ENCODE data around the gene PIEZO1.
"Not testable (repeated sequence)": the region's sequence is repeated elsewhere in the genome, so short reads cannot be mapped to it uniquely, and the experiment has no call there.

Gene PIEZO1

GRCh38 chr16:88785106-88785924 is at the start of gene PIEZO1:
Gene PIEZO1 (minus strand): TSS chr16:88785220. CDS start chr16:88784964, 256 bp downstream.
- peak; percentile 84 to 89 for DNase-seq

GRCh38 chr16:88834670-88835069 is 49.6 kb upstream of the PIEZO1 start:
- no peak for DNase-seq

- no peak for DNase-seq
Measured at GRCh38 chr16:88833086-88833485, 48.1 kb upstream of the PIEZO1 start.

- no peak for DNase-seq
Measured at GRCh38 chr16:88831838-88832237, 46.8 kb upstream of the PIEZO1 start.

GRCh38 chr16:88830783-88831182 is 45.8 kb upstream of the PIEZO1 start:
- no peak for DNase-seq

- no peak for DNase-seq
Measured at GRCh38 chr16:88830258-88830657, 45.2 kb upstream of the PIEZO1 start.

GRCh38 chr16:88828711-88829110 is 43.7 kb upstream of the PIEZO1 start:
- no peak for DNase-seq

- no peak for DNase-seq
Measured at GRCh38 chr16:88827727-88828126, 42.7 kb upstream of the PIEZO1 start.

- no peak for DNase-seq
Measured at GRCh38 chr16:88826070-88826840, 41.2 kb upstream of the PIEZO1 start.

GRCh38 chr16:88825146-88825545 is 40.1 kb upstream of the PIEZO1 start:
- DNase-seq = no peak

- no peak for DNase-seq
Measured at GRCh38 chr16:88824256-88825077, 39.4 kb upstream of the PIEZO1 start.

GRCh38 chr16:88823646-88824045 is 38.6 kb upstream of the PIEZO1 start:
- not testable (repeated sequence) for DNase-seq

GRCh38 chr16:88822281-88823040 is 37.4 kb upstream of the PIEZO1 start:
- no peak for DNase-seq

- no peak for DNase-seq
Measured at GRCh38 chr16:88821168-88821850, 36.3 kb upstream of the PIEZO1 start.

- no peak for DNase-seq
Measured at GRCh38 chr16:88820385-88821025, 35.5 kb upstream of the PIEZO1 start.

- no peak for DNase-seq
Measured at GRCh38 chr16:88819126-88819525, 34.1 kb upstream of the PIEZO1 start.

GRCh38 chr16:88818575-88818874 is 33.5 kb upstream of the PIEZO1 start:
- no peak for DNase-seq

- DNase-seq = no peak
Measured at GRCh38 chr16:88817785-88818574, 33.0 kb upstream of the PIEZO1 start.

- DNase-seq = no peak
Measured at GRCh38 chr16:88816736-88817535, 31.9 kb upstream of the PIEZO1 start.
